Gastrocnemius medialis (tissue), 4 donors: ENCODE measurements around the gene IFI27L2. TPM values are rescaled to one million over a fixed set of nuclear protein-coding genes. Genes with fewer than 3 reads are reported as not detected.

Experiments used
- ATAC-seq, 2 donors: fragments of 150-250 bp; one replicate each; pipeline ENCODE4 v1.9.1; 2016
- DNase-seq, 2 donors: peaks; one replicate each; pipeline ENCODE4 v3.0.0-alpha.2; 2019
- H3K27ac ChIP-seq, 4 donors: fragments of 200-600 bp; sonication (generic); 1 replicate in 1 of 4; 2 replicates in 3 of 4; pipeline ENCODE4 v1.5.1; 2016 to 2018; ENCODE audit warnings: mild to moderate bottlenecking in 2 of 4, moderate library complexity in 1 of 4
- H3K27me3 ChIP-seq, 3 donors: fragments of 200-600 bp; sonication (generic) in 2 of 3; 1 replicate in 1 of 3; 2 replicates in 2 of 3; pipeline versions ENCODE4 v1.5.1 to v1.6.0; 2016 to 2019; ENCODE audit warnings: mild to moderate bottlenecking in 1 of 3, moderate library complexity in 1 of 3
- H3K36me3 ChIP-seq, 2 donors: fragments of 200-600 bp; sonication (generic) in 1 of 2; one replicate each; pipeline ENCODE4 v1.5.1; 2017 to 2018
- H3K4me1 ChIP-seq, 2 donors: fragments of 200-600 bp; sonication (generic) in 1 of 2; one replicate each; pipeline ENCODE4 v1.5.1; 2016 to 2017; ENCODE audit warnings: mild to moderate bottlenecking in 2 of 2
- H3K4me3 ChIP-seq, 4 donors: fragments of 200-600 bp; sonication (generic) in 3 of 4; 1 replicate in 1 of 4; 2 replicates in 3 of 4; pipeline ENCODE4 v1.5.1; 2016 to 2019; ENCODE audit warnings: mild to moderate bottlenecking in 2 of 4
- H3K9me3 ChIP-seq, 3 donors: fragments of 200-600 bp; sonication (generic) in 2 of 3; 1 replicate in 1 of 3; 2 replicates in 2 of 3; pipeline ENCODE4 v1.5.1; 2016 to 2019
- CTCF ChIP-seq, 5 experiments: fragments of 450-650 bp in 3 of 5; fragments of 200-600 bp in 2 of 5; sonication (generic) in 2 of 5; IDR thresholded peaks in 4 of 5; conservative IDR thresholded peaks in 1 of 5; 1 replicate in 4 of 5; 2 replicates in 1 of 5; pipeline ENCODE4 v1.5.1; 2016 to 2019; ENCODE audit warnings: antibody characterized with exemption in 5 of 5, mild to moderate bottlenecking in 3 of 5, moderate library complexity in 3 of 5
- POLR2A ChIP-seq, 2 donors: fragments of 450-650 bp; IDR thresholded peaks; one replicate each; pipeline ENCODE4 v1.6.1; 2017; ENCODE audit warnings: antibody characterized with exemption in 2 of 2, mild to moderate bottlenecking in 2 of 2, moderate library complexity in 2 of 2
- in situ Hi-C, 4 donors: fragments of 200-750 bp; cut with MboI; loops; one replicate each; pipeline versions ENCODE4 v1.15.0 to v1.8.0; 2017; ENCODE audit warnings: low sequenced_read_pairs in 4 of 4
- intact Hi-C: fragments of 100-400 bp; cut with DNase I; formaldehyde crosslinking; loops from one replicate; pipeline ENCODE4 v1.15.1; 2023; ENCODE audit warnings: low total_unique reads
- total RNA-seq, 4 donors: library from RNA; depleted of rRNA; stranded (reverse); fragments of >200 nt; gene quantifications; one replicate each; pipeline versions ENCODE4 v1.1.0 to v1.2.3, GENCODE V29; 2016

The IFI27L2 gene
- total RNA-seq, 4 donors from 2014 or later: 1.1 to 9.1 (median 3.3) TPM

GRCh38 chr14:94139421-94139820, 10.0 kb upstream of the IFI27L2 start:
- intact Hi-C loops (loop anchor here (5.0 to 10.0 kb wide), 2 partner anchors 345 to 482 kb away; no protein-coding TSS in a partner anchor), in situ Hi-C loops (loop anchor here (5.0 kb wide), 1 partner anchor 102 kb away; no protein-coding TSS in a partner anchor)
- no peak overlapping the region for H3K27ac ChIP-seq
- TF ChIP-seq POLR2A (IDR thresholded peaks at IDR 0.05) (no peak), CTCF (IDR thresholded peaks at IDR 0.05 in 4 of 5, conservative IDR thresholded peaks at IDR 0.05 in 1 of 5) (no peak)
- no peaks in the 10 kb centered on the region for H3K9me3 ChIP-seq
- DNase-seq: no peak
- H3K27me3 ChIP-seq: no peaks in the 10 kb centered on the region
- H3K4me3 ChIP-seq: no peak overlapping the region
- no peaks in the 10 kb centered on the region for H3K36me3 ChIP-seq
- H3K4me1 ChIP-seq: peaks cover 0 to 3% of the 10 kb centered on the region in 2 donors
- ATAC-seq: no peak

GRCh38 chr14:94139006-94139405, 9.6 kb upstream of the IFI27L2 start:
- intact Hi-C loops: loop anchor here (5.0 to 10.0 kb wide), 2 partner anchors 346 to 482 kb away; no protein-coding TSS in a partner anchor
- no peaks in the 10 kb centered on the region for H3K27me3 ChIP-seq
- H3K4me3 ChIP-seq: no peak overlapping the region
- ATAC-seq: no peak
- H3K9me3 ChIP-seq: no peaks in the 10 kb centered on the region
- H3K27ac ChIP-seq: no peak overlapping the region
- H3K36me3 ChIP-seq: no peaks in the 10 kb centered on the region
- in situ Hi-C loops: loop anchor here (5.0 kb wide), 1 partner anchor 102 kb away; no protein-coding TSS in a partner anchor
- peaks cover 0 to 3% of the 10 kb centered on the region in 2 donors for H3K4me1 ChIP-seq
- DNase-seq: no peak
- TF ChIP-seq POLR2A (IDR thresholded peaks at IDR 0.05): no peak
- no peak for TF ChIP-seq CTCF (IDR thresholded peaks at IDR 0.05 in 4 of 5, conservative IDR thresholded peaks at IDR 0.05 in 1 of 5)

- DNase-seq: no peak
- TF ChIP-seq POLR2A (IDR thresholded peaks at IDR 0.05): no peak
- TF ChIP-seq CTCF (IDR thresholded peaks at IDR 0.05 in 4 of 5, conservative IDR thresholded peaks at IDR 0.05 in 1 of 5): no peak
- in situ Hi-C loops: loop anchor here (5.0 kb wide), 1 partner anchor 101 kb away; no protein-coding TSS in a partner anchor
- Histone ChIP-seq H3K9me3 (no peaks in the 10 kb centered on the region), H3K27ac (no peak overlapping the region), H3K27me3 (no peaks in the 10 kb centered on the region), H3K36me3 (no peaks in the 10 kb centered on the region), H3K4me1 (peaks cover 0 to 3% of the 10 kb centered on the region in 2 donors), H3K4me3 (no peak overlapping the region)
- no peak for ATAC-seq
- intact Hi-C loops: loop anchor here (5.0 to 10.0 kb wide), 2 partner anchors 347 to 481 kb away; no protein-coding TSS in a partner anchor
Measured at GRCh38 chr14:94138251-94138650, 8.8 kb upstream of the IFI27L2 start.

- Histone ChIP-seq H3K27me3 (no peaks in the 10 kb centered on the region), H3K9me3 (no peaks in the 10 kb centered on the region), H3K36me3 (no peaks in the 10 kb centered on the region), H3K4me1 (peaks cover 0 to 3% of the 10 kb centered on the region in 2 donors), H3K4me3 (no peak overlapping the region), H3K27ac (no peak overlapping the region)
- peak; percentile 90 to 94 for ATAC-seq
- in situ Hi-C loops: loop anchor here (5.0 kb wide), 1 partner anchor 99 kb away; no protein-coding TSS in a partner anchor
- peak; percentile 88 to 99 (median 91) for TF ChIP-seq CTCF (IDR thresholded peaks at IDR 0.05 in 4 of 5, conservative IDR thresholded peaks at IDR 0.05 in 1 of 5)
- TF ChIP-seq POLR2A (IDR thresholded peaks at IDR 0.05): no peak
- peak; percentile 61 to 79 for DNase-seq
- intact Hi-C loops: loop anchor here (1.0 to 10.0 kb wide), 4 partner anchors 42 to 479 kb away; no protein-coding TSS in a partner anchor
Measured at GRCh38 chr14:94136575-94137331, 7.3 kb upstream of the IFI27L2 start.
